ENCODE measurements around the gene MRPS26.
A peak's percentile ranks its signal among the peaks of the same experiment; 100 is the strongest.
"Not testable (repeated sequence)": the region's sequence is repeated elsewhere in the genome, so short reads cannot be mapped to it uniquely, and the experiment has no call there.

Gene MRPS26
- 14.9 to 15.3 reads per million in 2 donors for total RNA-seq

- peak; percentile 52 to 91 (median 65) for DNase-seq
These were observed at the start of gene MRPS26 for GRCh38 chr20:3045816-3046676. Gene MRPS26, plus strand, starts transcription at chr20:3046052. Its CDS starts 17 bp downstream, at chr20:3046069.

- DNase-seq, result no peak
These were observed 47.1 kb upstream of the MRPS26 start for GRCh38 chr20:2998728-2999127.

- peak in 1 of 5 experiments; percentile 71 for DNase-seq
These were observed 44.9 kb upstream of the MRPS26 start for GRCh38 chr20:3000852-3001523.

GRCh38 chr20:3003416-3003815, 42.4 kb upstream of the MRPS26 start:
- no peak for DNase-seq

GRCh38 chr20:3010985-3011723, 34.7 kb upstream of the MRPS26 start:
- peak in 1 of 5 experiments; percentile 81 for DNase-seq

GRCh38 chr20:3011752-3012151, 34.1 kb upstream of the MRPS26 start:
- DNase-seq, result peak in 1 of 5 experiments; percentile 92

GRCh38 chr20:3013771-3014170, 32.1 kb upstream of the MRPS26 start:
- DNase-seq, result peak in 1 of 5 experiments; percentile 69

GRCh38 chr20:3014179-3014578, 31.7 kb upstream of the MRPS26 start:
- peak in 1 of 5 experiments; percentile 37 for DNase-seq

GRCh38 chr20:3014662-3015061, 31.2 kb upstream of the MRPS26 start:
- peak in 1 of 5 experiments; percentile 90 for DNase-seq

- DNase-seq, result not testable (repeated sequence)
These were observed 30.6 kb upstream of the MRPS26 start for GRCh38 chr20:3015302-3015701.

GRCh38 chr20:3021327-3021726, 24.5 kb upstream of the MRPS26 start:
- DNase-seq, result no peak

GRCh38 chr20:3021777-3022176, 24.1 kb upstream of the MRPS26 start:
- DNase-seq, result no peak

GRCh38 chr20:3022559-3023490, 23.0 kb upstream of the MRPS26 start:
- not testable (repeated sequence) for DNase-seq

- no peak for DNase-seq
These were observed 17.9 kb upstream of the MRPS26 start for GRCh38 chr20:3027987-3028386.

- DNase-seq, result peak in 1 of 5 experiments; percentile 75
These were observed 14.2 kb upstream of the MRPS26 start for GRCh38 chr20:3031524-3032147.

GRCh38 chr20:3032624-3033023, 13.2 kb upstream of the MRPS26 start:
- no peak for DNase-seq

- no peak for DNase-seq
These were observed 8.2 kb upstream of the MRPS26 start for GRCh38 chr20:3037654-3038053.

GRCh38 chr20:3038454-3038853, 7.4 kb upstream of the MRPS26 start:
- DNase-seq, result no peak

- no peak for DNase-seq
These were observed 6.4 kb upstream of the MRPS26 start for GRCh38 chr20:3039426-3039825.

GRCh38 chr20:3040086-3040485, 5.8 kb upstream of the MRPS26 start:
- DNase-seq, result no peak

- no peak for DNase-seq
These were observed 3.9 kb upstream of the MRPS26 start for GRCh38 chr20:3041854-3042409.

All from T-helper 2 cell (primary cell).